Gastroesophageal sphincter (tissue), 4 donors: ENCODE results near the gene DMD. TPM values are rescaled to one million over a fixed set of nuclear protein-coding genes. Genes with fewer than 3 reads are reported as not detected.

Source experiments
- ATAC-seq: fragments of 150-250 bp; one replicate; pipeline ENCODE4 v1.9.1; 2016; ENCODE audit warnings: mild to moderate bottlenecking, moderate library complexity
- H3K27ac ChIP-seq, 4 donors: fragments of 200-600 bp; sonication (generic) in 3 of 4; 1 replicate in 3 of 4; 2 replicates in 1 of 4; pipeline ENCODE4 v1.5.1; 2016 to 2019
- H3K27me3 ChIP-seq: fragments of 200-600 bp; sonication (generic); one replicate; pipeline ENCODE4 v1.5.1; 2019
- H3K36me3 ChIP-seq, 2 donors: fragments of 200-600 bp; sonication (generic); one replicate each; pipeline ENCODE4 v1.5.1; 2019; ENCODE audit warnings: control low read depth in 1 of 2
- H3K4me1 ChIP-seq, 3 donors: fragments of 200-600 bp; sonication (generic); 1 replicate in 2 of 3; 2 replicates in 1 of 3; pipeline ENCODE4 v1.5.1; 2016 to 2019; ENCODE audit warnings: control low read depth in 2 of 3
- H3K4me3 ChIP-seq, 2 donors: fragments of 200-600 bp; sonication (generic); one replicate each; pipeline ENCODE4 v1.5.1; 2019; ENCODE audit warnings: mild to moderate bottlenecking in 1 of 2, moderate library complexity in 1 of 2
- H3K9me3 ChIP-seq, 3 donors: fragments of 200-600 bp; sonication (generic); one replicate each; pipeline ENCODE4 v1.5.1; 2017 to 2019; ENCODE audit warnings: control low read depth in 2 of 3
- CTCF ChIP-seq, 4 experiments: fragments of 200-600 bp in 2 of 4; fragments of 450-650 bp in 2 of 4; sonication (generic) in 1 of 4; IDR thresholded peaks; one replicate each; pipeline ENCODE4 v1.5.1; 2017 to 2019; ENCODE audit warnings: antibody characterized with exemption in 4 of 4, mild to moderate bottlenecking in 2 of 4, moderate library complexity in 2 of 4
- EP300 ChIP-seq: sonication (generic); formaldehyde crosslinking; IDR thresholded peaks from one replicate; pipeline ENCODE4 v1.6.1; 2017; ENCODE audit warnings: antibody characterized with exemption, mild to moderate bottlenecking
- POLR2A ChIP-seq, 2 donors: fragments of 450-650 bp; IDR thresholded peaks; one replicate each; pipeline ENCODE4 v1.6.1; 2017; ENCODE audit warnings: antibody characterized with exemption in 2 of 2, mild to moderate bottlenecking in 2 of 2, moderate library complexity in 1 of 2
- POLR2AphosphoS5 ChIP-seq: sonication (generic); formaldehyde crosslinking; IDR thresholded peaks from one replicate; pipeline ENCODE4 v1.6.1; 2017; ENCODE audit warnings: antibody characterized with exemption
- WGBS, 2 donors: methylation state at CpG; one replicate each; pipeline ENCODE4 v1.1.5; 2018; ENCODE audit warnings: low coverage in 1 of 2; 5-methylcytosine and 5-hydroxymethylcytosine counted together
- total RNA-seq, 4 donors: library from RNA; depleted of rRNA; stranded (reverse); fragments of >200 nt; gene quantifications; one replicate each; pipeline ENCODE4 v1.1.0, GENCODE V29; 2016

The DMD gene
- total RNA-seq, 4 donors from 2014 or later: 111 to 225 (median 183) TPM

GRCh38 chrX:32798990-32799389 lies 412.4 kb downstream of the DMD start:
- WGBS, 2 donors: 14 to 31% methylated on average over 3 of the region's 3 CpGs
- ATAC-seq: no peak
- no peaks in the 10 kb centered on the region for H3K4me1 ChIP-seq
- H3K9me3 ChIP-seq: no peaks in the 10 kb centered on the region
- H3K27ac ChIP-seq: no peak overlapping the region
- TF ChIP-seq CTCF (IDR thresholded peaks at IDR 0.05): no peak
- no peak for TF ChIP-seq POLR2A (IDR thresholded peaks at IDR 0.05)
- TF ChIP-seq POLR2AphosphoS5: no peak
- TF ChIP-seq EP300: no peak
- H3K4me3 ChIP-seq: no peak overlapping the region
- H3K27me3 ChIP-seq: no peaks in the 10 kb centered on the region
- H3K36me3 ChIP-seq: peaks cover 0 to 2% of the 10 kb centered on the region in 2 donors

GRCh38 chrX:32788936-32789335 lies 422.4 kb downstream of the DMD start:
- Histone ChIP-seq H3K4me3 (no peak overlapping the region), H3K36me3 (no peaks in the 10 kb centered on the region), H3K27me3 (no peaks in the 10 kb centered on the region), H3K4me1 (no peaks in the 10 kb centered on the region), H3K27ac (no peak overlapping the region), H3K9me3 (no peaks in the 10 kb centered on the region)
- no peak for TF ChIP-seq POLR2AphosphoS5
- TF ChIP-seq POLR2A (IDR thresholded peaks at IDR 0.05): no peak
- no peak for TF ChIP-seq CTCF (IDR thresholded peaks at IDR 0.05)
- TF ChIP-seq EP300: no peak
- WGBS, 2 donors: 45% methylated on average over 1 of the region's 1 CpG; no CpG with 5 or more reads in 1 of the 2 donors
- no peak for ATAC-seq

GRCh38 chrX:32780109-32780508 lies 431.2 kb downstream of the DMD start:
- H3K4me1 ChIP-seq: no peaks in the 10 kb centered on the region
- H3K36me3 ChIP-seq: no peaks in the 10 kb centered on the region
- TF ChIP-seq POLR2AphosphoS5: no peak
- TF ChIP-seq CTCF (IDR thresholded peaks at IDR 0.05): no peak
- no peak for TF ChIP-seq EP300
- TF ChIP-seq POLR2A (IDR thresholded peaks at IDR 0.05): no peak
- H3K4me3 ChIP-seq: no peak overlapping the region
- 72 to 83% methylated on average over 4 of the region's 4 CpGs for WGBS, 2 donors
- H3K27me3 ChIP-seq: no peaks in the 10 kb centered on the region
- H3K27ac ChIP-seq: no peak overlapping the region
- no peaks in the 10 kb centered on the region for H3K9me3 ChIP-seq
- no peak for ATAC-seq

- Histone ChIP-seq H3K4me3 (no peak overlapping the region), H3K27me3 (no peaks in the 10 kb centered on the region), H3K4me1 (no peaks in the 10 kb centered on the region), H3K9me3 (no peaks in the 10 kb centered on the region), H3K36me3 (no peaks in the 10 kb centered on the region), H3K27ac (no peak overlapping the region)
- 58 to 59% methylated on average over 4 of the region's 4 CpGs for WGBS, 2 donors
- no peak for ATAC-seq
- TF ChIP-seq POLR2AphosphoS5: no peak
- TF ChIP-seq POLR2A (IDR thresholded peaks at IDR 0.05): no peak
- no peak for TF ChIP-seq CTCF (IDR thresholded peaks at IDR 0.05)
- TF ChIP-seq EP300: no peak
These were observed 432.4 kb downstream of the DMD start for GRCh38 chrX:32778965-32779364.

- H3K9me3 ChIP-seq: no peaks in the 10 kb centered on the region
- no peak for TF ChIP-seq CTCF (IDR thresholded peaks at IDR 0.05)
- TF ChIP-seq POLR2AphosphoS5: no peak
- no peak for TF ChIP-seq POLR2A (IDR thresholded peaks at IDR 0.05)
- no peak for TF ChIP-seq EP300
- no peaks in the 10 kb centered on the region for H3K36me3 ChIP-seq
- no peak for ATAC-seq
- H3K4me1 ChIP-seq: no peaks in the 10 kb centered on the region
- H3K27me3 ChIP-seq: no peaks in the 10 kb centered on the region
- no peak overlapping the region for H3K4me3 ChIP-seq
- H3K27ac ChIP-seq: no peak overlapping the region
- no CpG with 5 or more reads among the region's 3 CpGs for WGBS, 2 donors
These were observed 436.4 kb downstream of the DMD start for GRCh38 chrX:32774966-32775365.
